Endothelial cell of hepatic sinusoid (primary cell): Measurements from ENCODE around the gene MINDY4.

Experiments
- in situ Hi-C: cut with HindIII; loops from 2 replicates; pipeline ENCODE4 v1.10.0; 2017; ENCODE audit warnings: low sequenced_read_pairs

MINDY4 gene

DNA sequence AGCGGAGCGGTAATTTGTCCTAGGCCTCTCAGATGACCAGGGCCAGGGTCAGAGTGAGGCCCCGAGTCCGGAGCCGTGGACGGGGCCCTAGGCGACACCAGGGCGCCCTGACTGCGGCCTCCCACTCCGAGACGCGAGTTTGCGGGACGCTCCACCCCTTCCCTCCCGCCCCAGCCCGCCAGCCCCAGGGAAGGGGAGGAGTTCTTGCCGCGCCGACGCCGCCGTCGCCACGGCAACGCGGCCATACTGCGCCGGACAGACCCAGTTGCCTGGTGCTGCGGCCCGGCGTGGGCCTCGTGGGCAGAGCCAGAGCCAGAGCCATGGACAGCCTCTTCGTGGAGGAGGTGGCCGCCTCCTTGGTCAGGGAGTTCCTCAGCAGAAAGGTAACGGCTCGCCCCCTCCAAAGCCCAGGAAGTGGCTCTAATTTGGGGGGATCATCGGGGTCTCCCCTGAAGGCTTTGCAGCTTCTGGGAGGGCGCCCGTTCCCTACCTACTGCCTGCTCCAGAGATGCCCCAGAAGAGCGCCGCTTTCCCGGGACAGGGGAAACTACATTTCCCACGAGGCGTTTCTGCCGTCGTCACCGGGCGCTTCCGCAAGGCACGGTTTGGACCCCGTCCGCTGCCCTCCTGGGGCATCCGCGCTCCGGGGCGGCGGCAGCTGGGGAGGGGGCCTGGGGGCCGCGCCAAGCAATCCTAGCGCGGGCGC lies at the start of gene MINDY4:
Gene MINDY4 (plus strand): TSS at position 244 of the 706 bp plus-strand sequence. CDS start 77 bp downstream, at position 321.
- in situ Hi-C loops: no loop called here

DNA sequence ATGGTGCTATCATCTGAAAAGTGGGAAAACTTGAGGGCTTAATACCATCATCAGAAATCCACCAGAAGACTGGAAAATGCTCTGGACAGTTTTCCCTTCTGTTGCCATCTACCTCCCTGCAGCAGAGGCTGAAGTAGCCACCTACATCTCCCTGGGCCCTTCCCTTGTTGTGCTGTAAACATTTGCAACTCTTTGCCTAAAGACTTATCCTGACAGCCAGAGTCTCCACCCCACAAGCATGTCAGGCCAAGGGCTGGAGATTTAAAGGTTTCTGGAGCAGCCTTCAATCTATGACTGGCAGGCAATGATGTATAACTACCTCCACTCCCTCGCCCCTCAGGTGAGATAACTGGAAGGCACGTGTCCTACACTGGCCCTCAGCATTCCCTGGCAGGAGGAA lies 49.0 kb upstream of the MINDY4 start:
- in situ Hi-C loops: no loop called here

GRCh38 chr7:30722671-30723070 lies 48.5 kb upstream of the MINDY4 start:
- in situ Hi-C loops: no loop called here

DNA sequence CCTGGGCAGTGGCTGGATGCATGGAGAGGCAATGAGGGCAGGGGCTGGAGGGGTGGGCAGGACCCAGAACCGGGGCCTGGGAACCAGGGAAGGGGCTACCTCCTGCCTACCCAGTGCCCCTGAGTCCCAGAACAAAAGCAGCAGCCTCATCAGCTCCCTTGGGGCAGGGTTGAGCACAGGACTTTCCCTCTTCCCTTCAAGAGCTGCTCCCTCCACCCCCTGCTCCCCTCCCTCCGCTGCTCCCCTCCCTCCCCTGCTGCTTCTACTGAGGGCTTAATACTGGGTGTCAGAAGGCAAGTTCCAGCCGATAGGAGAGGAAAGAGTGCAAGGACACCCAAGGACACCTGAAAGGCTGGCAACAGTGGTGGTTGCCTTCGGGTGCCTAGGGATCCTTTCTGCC lies 47.4 kb upstream of the MINDY4 start:
- in situ Hi-C loops: no loop called here

GRCh38 chr7:30726296-30727006 lies 44.8 kb upstream of the MINDY4 start:
- in situ Hi-C loops: no loop called here

DNA sequence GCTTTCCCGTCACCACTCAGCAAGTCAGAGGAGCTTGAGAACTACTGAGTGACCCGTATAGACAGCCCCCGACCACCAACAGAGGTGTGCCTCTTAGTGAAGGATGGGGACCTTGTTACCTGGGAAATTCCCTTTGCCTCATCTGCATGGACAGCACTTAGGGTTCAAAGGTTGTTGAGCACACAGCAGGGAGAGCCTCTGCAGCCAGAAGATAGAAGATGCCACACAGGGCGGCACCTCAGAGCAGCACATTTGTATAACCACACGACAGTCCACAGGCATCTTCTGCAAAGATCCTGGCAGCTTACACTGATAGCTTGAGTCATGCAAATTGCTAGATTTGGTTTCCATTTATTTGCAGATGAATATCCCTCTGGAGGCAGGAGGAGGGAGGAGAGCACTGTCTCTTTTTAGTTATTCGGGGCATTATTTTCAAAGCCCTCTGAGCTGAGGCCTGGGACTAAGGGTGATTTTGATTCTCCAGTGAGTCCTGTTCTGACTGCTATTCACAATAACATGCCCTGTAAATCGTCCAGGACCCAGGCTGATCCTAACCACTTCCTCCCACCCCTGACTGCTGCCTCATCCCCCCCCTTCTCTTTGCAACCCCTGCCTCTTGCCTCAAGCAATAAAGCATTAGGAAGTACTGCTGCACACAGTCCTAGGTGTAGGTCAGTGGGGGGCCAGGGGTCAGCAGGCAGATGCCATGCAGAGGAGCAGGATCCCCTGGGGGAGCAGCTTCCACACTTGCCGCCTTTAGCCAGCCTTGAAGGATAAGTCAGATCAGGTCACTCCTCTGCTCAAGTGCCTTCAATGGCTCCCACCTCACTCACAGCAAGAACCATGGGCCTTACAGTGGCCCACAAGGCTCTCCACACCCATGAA lies 43.9 kb upstream of the MINDY4 start:
- in situ Hi-C loops: no loop called here

GRCh38 chr7:30728591-30729100 lies 42.6 kb upstream of the MINDY4 start:
- in situ Hi-C loops: no loop called here

DNA sequence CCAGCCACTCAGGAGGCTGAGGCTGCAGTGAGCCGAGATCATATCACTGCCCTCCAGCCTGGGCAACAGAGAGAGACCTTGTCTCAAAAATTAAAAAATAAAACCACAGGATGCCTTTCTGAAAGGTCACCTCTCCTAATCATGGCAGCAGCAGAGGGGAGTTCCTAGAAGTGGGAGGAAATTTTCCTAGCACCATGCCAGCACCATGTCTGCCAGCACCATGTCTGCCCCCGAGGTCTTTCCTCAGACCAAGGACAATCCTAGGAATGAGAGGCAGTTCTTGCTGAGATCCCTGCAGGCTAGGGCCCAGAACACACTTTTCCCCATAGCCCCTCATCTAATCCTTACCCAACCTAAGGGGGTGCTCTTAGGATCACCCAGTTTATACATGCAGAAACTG lies 41.6 kb upstream of the MINDY4 start:
- in situ Hi-C loops: loop anchor here (5.0 kb wide), 1 partner anchor 47 kb away; the partner anchor contains the start of gene CRHR2

GRCh38 chr7:30730097-30730496 lies 41.1 kb upstream of the MINDY4 start:
- in situ Hi-C loops: loop anchor here (5.0 kb wide), 1 partner anchor 48 kb away; the partner anchor contains the start of gene CRHR2

GRCh38 chr7:30730996-30731395 lies 40.2 kb upstream of the MINDY4 start:
- in situ Hi-C loops: loop anchor here (5.0 kb wide), 1 partner anchor 49 kb away; the partner anchor contains the start of gene CRHR2

DNA sequence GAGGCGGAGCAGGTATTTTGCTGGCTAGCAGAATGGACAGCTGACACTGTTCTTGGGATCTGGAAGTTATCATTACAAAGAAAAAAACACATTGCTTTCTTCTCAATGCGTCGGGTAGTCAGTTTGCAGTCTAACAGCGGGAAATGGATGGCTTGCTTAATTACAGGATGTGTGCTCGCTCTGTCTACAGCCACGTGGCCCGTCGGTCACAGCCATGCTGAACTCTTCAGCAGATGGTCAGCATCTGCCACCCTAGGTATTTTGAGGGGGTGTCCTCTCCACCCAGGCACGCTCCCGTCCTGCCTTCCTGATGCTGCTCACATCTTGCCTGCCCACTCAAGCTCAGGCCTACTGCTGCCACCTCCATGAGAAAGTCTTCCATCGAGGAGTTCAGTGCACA lies 39.6 kb upstream of the MINDY4 start:
- in situ Hi-C loops: loop anchor here (5.0 kb wide), 1 partner anchor 49 kb away; the partner anchor contains the start of gene CRHR2

DNA sequence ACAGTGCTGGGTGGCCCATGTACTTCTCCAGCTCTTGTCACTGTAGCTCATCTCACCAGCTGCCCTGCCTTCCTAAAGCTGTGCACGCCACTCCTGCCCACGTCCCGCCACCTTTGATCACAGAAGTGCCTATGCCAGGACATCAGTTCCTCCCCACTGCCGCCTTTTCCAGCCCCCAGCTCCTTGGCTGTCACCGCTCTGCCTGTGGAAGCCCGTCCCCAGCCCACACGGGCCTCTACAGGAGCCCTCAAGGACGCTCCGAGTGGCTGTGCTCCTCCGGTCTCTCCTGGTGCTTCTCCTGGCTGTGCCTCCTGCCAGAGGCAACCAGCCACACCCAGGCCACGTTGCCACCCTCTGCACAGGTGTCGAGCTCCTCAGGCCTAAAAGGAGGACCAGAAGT lies 38.6 kb upstream of the MINDY4 start:
- in situ Hi-C loops: loop anchor here (5.0 kb wide), 1 partner anchor 50 kb away; the partner anchor contains the start of gene CRHR2

DNA sequence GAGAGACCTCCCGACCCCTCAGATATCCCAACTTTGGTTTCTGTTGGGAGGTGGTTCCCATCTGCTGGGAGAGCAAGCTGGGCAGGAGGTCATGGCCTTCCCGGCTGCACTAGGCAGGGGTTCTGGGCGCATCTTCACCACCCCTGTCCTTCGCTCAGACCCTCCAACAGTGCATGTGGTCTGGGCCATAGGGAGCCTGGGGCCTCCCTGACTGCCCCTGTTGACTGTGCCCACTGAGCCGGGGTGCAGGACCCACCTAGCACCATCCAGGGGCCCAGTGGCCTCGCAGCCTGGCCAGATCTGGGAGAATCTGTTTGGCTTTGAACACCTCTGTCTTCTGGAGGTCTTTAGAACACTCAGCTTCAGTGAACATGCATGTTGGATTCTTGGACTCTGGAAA lies 38.0 kb upstream of the MINDY4 start:
- in situ Hi-C loops: loop anchor here (5.0 kb wide), 1 partner anchor 51 kb away; the partner anchor contains the start of gene CRHR2

DNA sequence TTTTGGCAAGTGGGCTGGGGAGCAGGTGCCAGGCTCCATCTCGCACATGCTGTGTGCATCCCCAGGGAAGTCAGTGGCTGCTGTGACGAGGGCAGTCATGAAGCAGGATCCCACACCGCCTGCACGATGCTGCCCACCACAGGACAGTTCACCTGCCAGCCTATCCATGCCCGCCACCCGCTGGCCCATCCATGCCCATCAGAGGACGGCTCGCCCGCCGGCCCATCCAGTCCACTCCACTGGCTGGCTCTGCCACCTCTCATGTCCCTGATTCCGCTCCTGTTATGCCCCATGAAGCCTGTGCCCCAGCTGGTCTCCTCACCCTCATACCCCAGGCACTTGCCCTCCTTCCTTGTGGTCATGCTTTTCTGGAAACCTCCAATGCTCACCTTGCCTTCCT lies 37.5 kb upstream of the MINDY4 start:
- in situ Hi-C loops: loop anchor here (5.0 kb wide), 1 partner anchor 51 kb away; the partner anchor contains the start of gene CRHR2

- in situ Hi-C loops: loop anchor here (5.0 kb wide), 1 partner anchor 52 kb away; the partner anchor contains the start of gene CRHR2
Observed at GRCh38 chr7:30734497-30734896, 36.7 kb upstream of the MINDY4 start.

DNA sequence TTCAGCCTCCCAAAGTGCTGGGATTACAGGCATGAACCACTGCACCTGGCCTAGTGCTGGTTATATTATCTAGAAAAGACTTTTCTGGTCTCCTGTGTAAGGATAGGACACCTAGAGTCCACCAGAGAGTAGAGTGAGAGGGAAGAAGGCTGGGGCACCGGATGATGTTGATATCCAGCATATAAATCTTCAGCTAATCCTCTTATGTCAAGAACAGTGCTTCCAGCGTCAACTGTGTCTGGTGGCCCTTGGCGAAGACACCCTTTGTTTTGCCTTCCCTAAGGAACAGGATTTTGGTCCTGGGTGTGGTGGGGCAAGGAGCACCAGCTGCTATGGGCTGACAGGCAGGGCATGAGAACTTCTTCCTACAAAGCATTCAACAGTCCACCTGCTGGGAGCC lies 35.6 kb upstream of the MINDY4 start:
- in situ Hi-C loops: no loop called here

DNA sequence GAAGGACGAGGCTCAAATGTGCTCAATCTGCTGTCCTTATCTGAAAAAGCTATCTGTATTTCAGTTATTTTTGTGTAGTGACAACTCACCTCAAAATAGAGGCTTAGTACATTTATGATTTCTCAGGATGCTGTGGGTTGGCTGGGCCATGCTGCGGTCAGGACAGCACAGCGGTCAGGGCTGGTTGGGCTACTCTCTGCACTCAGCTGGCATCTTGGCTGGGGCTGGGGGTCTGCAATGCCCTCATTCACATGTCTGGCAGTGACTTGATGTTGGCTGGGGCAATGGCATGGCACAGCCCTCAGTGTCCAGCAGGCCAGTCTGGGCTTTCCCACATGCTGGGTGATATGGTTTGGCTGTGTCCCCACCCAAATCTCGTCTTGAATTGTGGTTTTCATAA lies 34.9 kb upstream of the MINDY4 start:
- in situ Hi-C loops: no loop called here

DNA sequence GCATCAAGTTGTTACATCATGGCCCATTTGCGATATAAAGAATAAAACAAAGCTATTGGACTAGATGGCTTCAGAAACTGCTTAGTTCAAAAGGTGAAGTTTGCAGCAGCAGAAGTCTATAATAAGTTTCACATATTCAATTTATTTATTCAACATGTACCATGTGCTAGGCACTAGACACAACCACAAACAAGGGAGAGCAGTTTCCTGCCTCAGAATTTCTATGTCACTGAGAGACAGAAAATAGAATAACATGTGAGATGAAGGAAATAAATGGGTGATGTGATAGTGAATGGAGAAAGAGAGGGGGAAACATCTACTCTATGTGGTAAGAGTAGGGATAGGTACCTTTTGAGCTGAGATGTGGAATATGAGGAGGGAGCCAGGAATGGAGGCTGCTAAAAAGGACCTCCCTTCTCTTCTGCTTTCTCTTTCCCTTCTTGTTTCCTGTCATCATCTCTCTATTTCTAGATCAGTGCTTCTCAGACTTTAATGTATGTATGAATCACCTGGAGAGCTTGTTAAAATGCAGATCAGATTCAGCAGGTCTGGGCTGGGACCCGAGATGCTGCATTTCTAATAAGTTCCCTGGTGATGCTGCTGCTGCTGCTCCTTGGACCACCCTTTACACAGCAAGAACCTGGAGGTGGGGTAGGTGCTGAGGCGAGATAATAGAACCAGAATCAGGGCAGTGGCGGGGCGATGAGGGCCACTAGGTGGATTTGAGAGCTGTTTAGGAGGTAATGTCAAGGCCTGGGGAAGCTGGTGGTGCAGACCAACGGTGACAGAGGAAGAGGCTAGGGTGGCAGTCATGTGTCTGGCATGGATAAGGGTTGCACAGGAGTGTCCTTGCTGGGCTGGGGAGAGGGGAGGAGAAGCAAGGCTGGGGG lies 32.9 kb upstream of the MINDY4 start:
- in situ Hi-C loops: no loop called here

DNA sequence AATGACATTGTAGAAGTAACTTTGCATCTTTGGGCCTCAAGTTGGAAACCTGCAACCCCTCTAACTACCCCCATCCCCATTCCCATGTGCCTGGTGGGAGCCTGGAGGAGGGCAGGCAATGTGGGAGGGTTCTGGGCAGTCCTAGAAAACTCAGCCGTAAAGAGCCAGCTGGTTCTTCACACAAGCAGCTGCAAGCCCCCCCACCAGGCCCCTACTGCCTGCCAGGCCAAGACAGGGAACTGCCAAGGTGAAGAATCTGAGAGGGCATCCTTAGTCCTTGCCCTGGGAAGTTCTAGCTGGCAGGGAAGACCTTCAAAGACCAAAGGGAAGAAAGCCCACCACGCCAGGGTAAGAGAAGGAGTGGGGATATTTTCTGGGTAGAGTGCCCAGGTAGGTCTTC lies 31.5 kb upstream of the MINDY4 start:
- in situ Hi-C loops: no loop called here
